Transverse colon (tissue), 4 donors: ENCODE measurements around the gene KLK1. TPM values are rescaled to one million over a fixed set of nuclear protein-coding genes. Genes with fewer than 3 reads are reported as not detected.

Experiments used
- DNase-seq: peaks from one replicate; pipeline ENCODE4 v3.0.0-alpha.2; 2019
- H3K27ac ChIP-seq, 4 donors: fragments of 200-600 bp; sonication (generic); 2 replicates each; pipeline ENCODE4 v1.5.1; 2016 to 2018; ENCODE audit warnings: inconsistent platforms in 4 of 4
- H3K27me3 ChIP-seq: fragments of 200-600 bp; sonication (generic); 2 replicates; pipeline ENCODE4 v1.5.1; 2017; ENCODE audit warnings: inconsistent platforms
- H3K36me3 ChIP-seq, 4 donors: fragments of 200-600 bp; sonication (generic); 2 replicates each; pipeline ENCODE4 v1.5.1; 2017 to 2019; ENCODE audit warnings: inconsistent platforms in 4 of 4
- H3K4me1 ChIP-seq, 4 donors: fragments of 200-600 bp; sonication (generic); 2 replicates each; pipeline ENCODE4 v1.5.1; 2017 to 2020; ENCODE audit warnings: inconsistent platforms in 4 of 4
- H3K4me3 ChIP-seq, 4 donors: fragments of 200-600 bp; sonication (generic); 1 replicate in 1 of 4; 2 replicates in 3 of 4; pipeline versions ENCODE4 v1.5.1 to v1.6.1; 2017 to 2019; ENCODE audit warnings: inconsistent platforms in 4 of 4
- H3K9me3 ChIP-seq, 2 donors: fragments of 200-600 bp; sonication (generic); 2 replicates each; pipeline ENCODE4 v1.5.1; 2017 to 2019; ENCODE audit warnings: inconsistent platforms in 2 of 2
- EP300 ChIP-seq: sonication (generic); formaldehyde crosslinking; IDR thresholded peaks from one replicate; pipeline ENCODE4 v1.6.1; 2017; ENCODE audit warnings: antibody characterized with exemption, low read depth
- POLR2A ChIP-seq: fragments of 450-650 bp; IDR thresholded peaks from one replicate; pipeline ENCODE4 v1.6.1; 2016; ENCODE audit warnings: antibody characterized with exemption, mild to moderate bottlenecking, moderate library complexity
- POLR2AphosphoS5 ChIP-seq, 3 donors: sonication (generic); formaldehyde crosslinking; IDR thresholded peaks; one replicate each; pipeline ENCODE4 v1.6.1; 2016; ENCODE audit warnings: antibody characterized with exemption in 3 of 3
- WGBS, 2 donors: methylation state at CpG; one replicate each; pipeline ENCODE4 v1.1.5; 2018; ENCODE audit warnings: low coverage in 1 of 2; 5-methylcytosine and 5-hydroxymethylcytosine counted together
- in situ Hi-C, 4 donors: fragments of 200-750 bp; cut with MboI; loops; one replicate each; pipeline versions ENCODE4 v1.15.0 to v1.15.1; 2017; ENCODE audit warnings: low sequenced_read_pairs in 3 of 4, low pct_ligation_motif_present in 1 of 4, low pct_unique_long_range_greater_than_20kb in 1 of 4
- intact Hi-C: fragments of 100-400 bp; cut with DNase I; formaldehyde crosslinking; loops from one replicate; pipeline ENCODE4 v1.15.1; 2023; ENCODE audit warnings: low total_unique reads
- total RNA-seq, 4 donors: library from RNA; depleted of rRNA; stranded (reverse); fragments of >200 nt; gene quantifications; one replicate each; pipeline ENCODE4 v1.1.0, GENCODE V29; 2016
- TF ChIP-seq, protein P1 (sequence below), 5 experiments: fragments of 200-600 bp in 3 of 5; fragments of 450-650 bp in 2 of 5; sonication (generic) in 3 of 5; IDR thresholded peaks; 1 replicate in 2 of 5; 2 replicates in 3 of 5; pipeline ENCODE4 v1.5.1; 2016 to 2017; ENCODE audit warnings: antibody characterized with exemption in 5 of 5, inconsistent platforms in 3 of 5, mild to moderate bottlenecking in 2 of 5, moderate library complexity in 1 of 5

Gene KLK1
- total RNA-seq, 4 donors from 2014 or later = 17.0 to 150 (median 35.4) TPM

DNA sequence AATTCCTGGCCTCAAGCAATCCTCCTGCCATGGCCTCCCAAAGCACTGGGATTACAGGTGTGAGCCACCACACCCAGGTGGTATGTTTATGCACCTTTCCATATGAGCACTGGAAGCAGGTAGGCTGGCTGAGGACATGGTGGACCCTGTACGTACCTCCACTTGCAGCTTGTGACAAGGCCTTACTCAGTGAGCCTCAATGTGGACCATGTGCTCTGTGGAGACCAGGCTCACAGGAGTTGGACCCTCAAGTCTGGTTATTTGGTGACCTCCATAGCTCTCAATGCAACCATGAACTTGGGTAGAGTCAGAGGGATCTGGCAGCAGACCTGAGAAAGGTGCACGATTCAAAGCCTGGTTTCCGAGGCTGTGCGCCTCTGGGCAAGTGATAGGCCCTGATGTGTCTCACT lies 27.9 kb downstream of the KLK1 start:
- H3K9me3 ChIP-seq = no peaks in the 10 kb centered on the region
- H3K4me1 ChIP-seq = no peaks in the 10 kb centered on the region
- peaks cover 8% of the 10 kb centered on the region for H3K27me3 ChIP-seq
- intact Hi-C loops = no loop called here
- TF ChIP-seq, protein P1, sequence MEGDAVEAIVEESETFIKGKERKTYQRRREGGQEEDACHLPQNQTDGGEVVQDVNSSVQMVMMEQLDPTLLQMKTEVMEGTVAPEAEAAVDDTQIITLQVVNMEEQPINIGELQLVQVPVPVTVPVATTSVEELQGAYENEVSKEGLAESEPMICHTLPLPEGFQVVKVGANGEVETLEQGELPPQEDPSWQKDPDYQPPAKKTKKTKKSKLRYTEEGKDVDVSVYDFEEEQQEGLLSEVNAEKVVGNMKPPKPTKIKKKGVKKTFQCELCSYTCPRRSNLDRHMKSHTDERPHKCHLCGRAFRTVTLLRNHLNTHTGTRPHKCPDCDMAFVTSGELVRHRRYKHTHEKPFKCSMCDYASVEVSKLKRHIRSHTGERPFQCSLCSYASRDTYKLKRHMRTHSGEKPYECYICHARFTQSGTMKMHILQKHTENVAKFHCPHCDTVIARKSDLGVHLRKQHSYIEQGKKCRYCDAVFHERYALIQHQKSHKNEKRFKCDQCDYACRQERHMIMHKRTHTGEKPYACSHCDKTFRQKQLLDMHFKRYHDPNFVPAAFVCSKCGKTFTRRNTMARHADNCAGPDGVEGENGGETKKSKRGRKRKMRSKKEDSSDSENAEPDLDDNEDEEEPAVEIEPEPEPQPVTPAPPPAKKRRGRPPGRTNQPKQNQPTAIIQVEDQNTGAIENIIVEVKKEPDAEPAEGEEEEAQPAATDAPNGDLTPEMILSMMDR (IDR thresholded peaks at IDR 0.05) = no peak
- TF ChIP-seq POLR2AphosphoS5 (IDR thresholded peaks at IDR 0.05) (no peak), EP300 (no peak), POLR2A (no peak)
- H3K4me3 ChIP-seq = no peak overlapping the region
- H3K36me3 ChIP-seq = no peaks in the 10 kb centered on the region
- in situ Hi-C loops = loop anchor here in 2 of 4 donors (25.0 kb wide), 1 partner anchor 258 kb away; no protein-coding TSS in a partner anchor
- no peak overlapping the region for H3K27ac ChIP-seq
- 88% methylated on average over 4 of the region's 4 CpGs; no CpG with 5 or more reads in 1 of the 2 donors for WGBS, 2 donors
- no peak for DNase-seq

DNA sequence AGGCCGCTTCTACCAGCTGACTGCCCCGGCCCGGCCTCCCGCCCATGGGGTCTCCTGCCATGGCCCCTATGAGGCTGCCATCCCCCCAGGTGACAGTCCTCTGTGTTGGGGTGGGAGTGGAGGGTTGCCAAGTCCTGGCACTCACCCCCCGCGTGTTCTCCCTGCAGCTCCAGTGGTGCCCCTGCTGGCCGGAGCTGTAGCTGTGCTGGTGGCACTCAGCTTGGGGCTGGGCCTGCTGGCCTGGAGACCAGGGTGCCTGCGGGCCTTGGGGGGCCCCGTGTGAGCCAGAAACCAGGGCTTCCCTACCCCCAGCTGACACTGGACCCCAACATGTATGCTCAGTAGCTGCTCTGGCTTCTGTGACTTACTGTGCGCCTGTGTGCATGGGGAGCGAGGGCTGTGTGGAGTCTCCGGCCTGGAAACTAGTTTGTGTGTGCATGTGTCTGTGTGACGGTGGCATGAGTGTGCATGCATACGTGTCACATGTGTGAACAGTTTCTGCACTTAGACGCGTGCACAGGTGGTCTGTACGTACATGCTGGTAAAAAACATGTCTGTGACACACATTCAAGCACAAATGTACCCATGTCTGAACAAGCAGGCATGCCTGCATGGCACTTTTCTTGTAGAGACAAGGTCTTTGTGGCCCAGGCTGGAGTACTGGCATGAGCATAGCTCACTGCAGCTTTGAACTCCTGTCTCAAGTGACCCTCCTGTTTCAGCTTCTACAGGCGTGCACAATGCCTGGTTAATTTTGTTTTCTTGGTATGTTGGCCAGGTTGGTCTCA lies 28.5 kb downstream of the KLK1 start:
- no peaks in the 10 kb centered on the region for H3K9me3 ChIP-seq
- 48 to 80% methylated on average over 1 to 14 of the region's 18 CpGs for WGBS, 2 donors
- intact Hi-C loops = no loop called here
- H3K4me1 ChIP-seq = no peaks in the 10 kb centered on the region
- H3K27ac ChIP-seq = no peak overlapping the region
- H3K27me3 ChIP-seq = peaks cover 8% of the 10 kb centered on the region
- no peak for TF ChIP-seq EP300
- TF ChIP-seq, protein P1 (IDR thresholded peaks at IDR 0.05) = peak in 1 of 5 experiments; percentile 10
- peak in 1 of 3 donors; percentile 1 for TF ChIP-seq POLR2AphosphoS5 (IDR thresholded peaks at IDR 0.05)
- in situ Hi-C loops = loop anchor here in 2 of 4 donors (25.0 kb wide), 1 partner anchor 258 kb away; no protein-coding TSS in a partner anchor
- DNase-seq = no peak
- no peaks in the 10 kb centered on the region for H3K36me3 ChIP-seq
- H3K4me3 ChIP-seq = no peak overlapping the region

DNA sequence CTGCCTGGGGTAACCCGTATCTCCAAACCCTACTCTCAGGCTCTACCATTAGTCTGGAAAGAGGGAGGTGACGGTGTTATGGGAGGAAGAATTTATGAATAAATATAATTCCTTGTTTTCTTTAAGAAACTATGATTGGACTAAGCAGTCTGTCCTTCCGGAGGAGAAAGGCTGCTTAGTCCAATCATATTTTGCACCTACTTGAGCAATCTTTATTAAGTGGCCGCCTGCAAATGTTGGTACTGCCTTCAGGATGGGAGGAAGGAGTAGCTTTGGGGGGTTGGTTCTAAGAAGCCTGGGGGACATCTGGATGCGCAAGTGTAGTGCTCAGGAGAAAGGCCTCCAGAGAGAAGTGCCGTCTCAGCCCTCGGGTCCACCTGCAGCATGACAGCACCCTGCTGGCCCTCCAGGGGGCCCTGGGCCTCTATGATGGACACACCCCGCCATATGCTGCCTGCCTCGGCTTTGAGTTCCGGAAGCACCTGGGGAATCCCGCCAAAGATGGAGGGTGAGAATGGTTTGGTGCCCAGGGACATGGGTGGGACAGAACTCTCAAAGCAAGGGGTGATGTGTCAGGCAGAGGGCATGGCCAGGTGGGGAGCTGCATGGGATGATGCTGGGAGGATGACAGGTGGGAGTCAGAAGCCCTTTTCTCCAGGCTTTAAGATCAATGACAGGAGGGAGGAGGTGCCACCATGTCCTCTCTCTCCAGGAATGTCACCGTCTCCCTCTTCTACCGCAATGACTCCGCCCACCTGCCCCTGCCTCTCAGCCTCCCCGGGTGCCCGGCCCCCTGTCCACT lies 29.3 kb downstream of the KLK1 start:
- WGBS, 2 donors = 23 to 27% methylated on average over 2 to 16 of the region's 16 CpGs
- TF ChIP-seq POLR2A = no peak
- TF ChIP-seq, protein P1 (IDR thresholded peaks at IDR 0.05) = peak in 3 of 5 experiments; percentile 23 to 29 (median 24)
- peak in 1 of 3 donors; percentile 1 for TF ChIP-seq POLR2AphosphoS5 (IDR thresholded peaks at IDR 0.05)
- peaks cover 8% of the 10 kb centered on the region for H3K27me3 ChIP-seq
- H3K4me1 ChIP-seq = no peaks in the 10 kb centered on the region
- H3K4me3 ChIP-seq = no peak overlapping the region
- intact Hi-C loops = no loop called here
- in situ Hi-C loops = loop anchor here in 2 of 4 donors (25.0 kb wide), 1 partner anchor 257 kb away; no protein-coding TSS in a partner anchor
- peak; percentile 38 for DNase-seq
- H3K36me3 ChIP-seq = no peaks in the 10 kb centered on the region
- H3K27ac ChIP-seq = no peak overlapping the region
- no peaks in the 10 kb centered on the region for H3K9me3 ChIP-seq

DNA sequence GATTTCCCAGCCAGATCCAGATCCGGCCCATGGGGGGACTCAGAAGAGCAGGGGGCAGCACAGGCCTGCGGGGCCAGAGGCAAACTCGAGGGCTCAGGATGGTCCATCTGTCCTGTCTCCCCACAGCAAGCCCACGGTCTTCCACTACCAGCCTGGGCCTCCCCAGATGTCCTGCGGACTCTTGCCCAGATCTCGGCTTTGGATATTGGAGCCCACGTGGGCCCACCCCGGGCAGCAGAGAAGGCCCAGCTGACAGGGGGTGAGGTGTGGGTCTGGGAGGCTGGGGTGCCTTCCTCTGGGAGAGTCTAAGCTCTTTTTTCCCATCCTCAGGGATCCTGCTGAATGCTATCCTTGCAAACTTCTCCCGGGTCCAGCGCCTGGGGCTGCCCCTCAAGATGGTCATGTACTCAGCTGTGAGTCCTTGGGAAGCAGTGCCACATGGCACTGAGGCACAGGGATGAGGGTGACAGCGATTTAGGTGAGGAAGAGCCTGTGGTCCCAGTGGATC lies 30.0 kb downstream of the KLK1 start:
- Histone ChIP-seq H3K27me3 (peaks cover 8% of the 10 kb centered on the region), H3K9me3 (no peaks in the 10 kb centered on the region), H3K4me3 (no peak overlapping the region), H3K36me3 (no peaks in the 10 kb centered on the region), H3K27ac (no peak overlapping the region), H3K4me1 (no peaks in the 10 kb centered on the region)
- DNase-seq = no peak
- intact Hi-C loops = no loop called here
- no peak for TF ChIP-seq POLR2AphosphoS5 (IDR thresholded peaks at IDR 0.05)
- no peak for TF ChIP-seq EP300
- TF ChIP-seq, protein P1 (IDR thresholded peaks at IDR 0.05) = no peak
- no peak for TF ChIP-seq POLR2A
- in situ Hi-C loops = loop anchor here in 2 of 4 donors (25.0 kb wide), 1 partner anchor 256 kb away; no protein-coding TSS in a partner anchor
- 44% methylated on average over 11 of the region's 11 CpGs; no CpG with 5 or more reads in 1 of the 2 donors for WGBS, 2 donors
